H9 (cell line): Measurements from ENCODE around the gene RCHY1. TPM values are rescaled to one million over a fixed set of nuclear protein-coding genes. Genes with fewer than 3 reads are reported as not detected.

Experiments
- DNase-seq: peaks from one replicate; pipeline ENCODE4 v3.0.0-alpha.2; 2017
- H2AFZ ChIP-seq: one replicate; pipeline ENCODE4 v1.6.1; 2013; ENCODE audit warnings: mild to moderate bottlenecking, low read length, control low read depth, moderate library complexity
- H2AK5ac ChIP-seq: 2 replicates; pipeline ENCODE4 v1.6.1; 2013; ENCODE audit warnings: low read length, control low read depth, mixed read lengths; ENCODE audit not compliant: insufficient read length
- H2BK120ac ChIP-seq: one replicate; pipeline ENCODE4 v1.6.1; 2013; ENCODE audit warnings: low read depth, mild to moderate bottlenecking, low read length, control low read depth, inconsistent platforms; ENCODE audit not compliant: poor library complexity, severe bottlenecking
- H2BK12ac ChIP-seq: 2 replicates; pipeline ENCODE4 v1.6.1; 2013; ENCODE audit warnings: low read length, control low read depth, mixed read lengths, low read depth; ENCODE audit not compliant: insufficient read length
- H2BK15ac ChIP-seq: 2 replicates; pipeline ENCODE4 v1.6.1; 2013; ENCODE audit warnings: low read depth, low read length, control low read depth
- H2BK20ac ChIP-seq: one replicate; pipeline ENCODE4 v1.6.1; 2013; ENCODE audit warnings: low read depth, mild to moderate bottlenecking, low read length, control low read depth, inconsistent platforms; ENCODE audit not compliant: poor library complexity, severe bottlenecking
- H2BK5ac ChIP-seq: 2 replicates; pipeline ENCODE4 v1.6.1; 2013; ENCODE audit warnings: low read length, control low read depth, mixed read lengths; ENCODE audit not compliant: insufficient read length
- H3K14ac ChIP-seq: 2 replicates; pipeline ENCODE4 v1.6.1; 2013; ENCODE audit warnings: low read length, control low read depth; ENCODE audit not compliant: insufficient read depth
- H3K18ac ChIP-seq: 2 replicates; pipeline ENCODE4 v1.6.1; 2013; ENCODE audit warnings: low read depth, mild to moderate bottlenecking, mixed read lengths, low read length, control low read depth; ENCODE audit not compliant: insufficient read length
- H3K23ac ChIP-seq: 2 replicates; pipeline ENCODE4 v1.6.1; 2013; ENCODE audit warnings: low read length, control low read depth, mixed read lengths, low read depth; ENCODE audit not compliant: insufficient read length
- H3K23me2 ChIP-seq: 2 replicates; pipeline ENCODE4 v1.6.1; 2013; ENCODE audit warnings: low read depth, mild to moderate bottlenecking, mixed read lengths, low read length, control low read depth; ENCODE audit not compliant: insufficient read length, poor library complexity, severe bottlenecking
- H3K27ac ChIP-seq: 2 replicates; pipeline ENCODE4 v1.5.1; 2013; ENCODE audit warnings: low read length, control low read depth, mixed read lengths, low read depth; ENCODE audit not compliant: insufficient read length
- H3K27me3 ChIP-seq: 2 replicates; pipeline ENCODE4 v1.6.1; 2013; ENCODE audit warnings: low read length, control low read depth, inconsistent platforms; ENCODE audit not compliant: insufficient read depth
- H3K4ac ChIP-seq: 2 replicates; pipeline ENCODE4 v1.6.1; 2013; ENCODE audit warnings: low read depth, mild to moderate bottlenecking, control low read depth, inconsistent platforms, low read length, moderate library complexity
- H3K4me1 ChIP-seq: 2 replicates; pipeline ENCODE4 v1.6.1; 2013; ENCODE audit warnings: low read length, control low read depth, inconsistent platforms; ENCODE audit not compliant: insufficient read depth
- H3K4me2 ChIP-seq: 2 replicates; pipeline ENCODE4 v1.6.1; 2013; ENCODE audit warnings: low read length, control low read depth, mixed read lengths; ENCODE audit not compliant: insufficient read length, insufficient read depth
- H3K56ac ChIP-seq: 2 replicates; pipeline ENCODE4 v1.6.1; 2013; ENCODE audit warnings: low read depth, mild to moderate bottlenecking, mixed read lengths, low read length, control low read depth; ENCODE audit not compliant: insufficient read length
- H3K79me1 ChIP-seq: 2 replicates; pipeline ENCODE4 v1.6.1; 2013; ENCODE audit warnings: low read depth, mild to moderate bottlenecking, moderate library complexity, low read length, control low read depth, inconsistent platforms; ENCODE audit not compliant: insufficient read depth, poor library complexity, severe bottlenecking
- H3K79me2 ChIP-seq: 2 replicates; pipeline ENCODE4 v1.6.1; 2013; ENCODE audit warnings: low read length, control low read depth, inconsistent platforms; ENCODE audit not compliant: insufficient read depth
- H3K9ac ChIP-seq: 2 replicates; pipeline ENCODE4 v1.6.1; 2013; ENCODE audit warnings: low read length, control low read depth, mixed read lengths; ENCODE audit not compliant: insufficient read length; ENCODE audit errors: extremely low read depth
- H3K9me3 ChIP-seq: one replicate; pipeline ENCODE4 v1.6.1; 2013; ENCODE audit warnings: low read depth, low read length, inconsistent platforms; ENCODE audit not compliant: control insufficient read depth
- H3T11ph ChIP-seq: one replicate; pipeline ENCODE4 v1.6.1; 2013; ENCODE audit warnings: mild to moderate bottlenecking, low read length, control low read depth, inconsistent platforms
- H4K20me1 ChIP-seq: one replicate; pipeline ENCODE4 v1.6.1; 2013; ENCODE audit not compliant: control insufficient read depth, insufficient read length, insufficient read depth
- H4K5ac ChIP-seq: 2 replicates; pipeline ENCODE4 v1.6.1; 2013; ENCODE audit warnings: low read depth, mild to moderate bottlenecking, mixed read lengths, low read length, control low read depth; ENCODE audit not compliant: insufficient read length
- H4K8ac ChIP-seq: replicated peaks from 2 replicates; pipeline ENCODE4 v1.6.1; 2013; ENCODE audit warnings: low read length, control low read depth, mixed read lengths, low read depth; ENCODE audit not compliant: insufficient read length
- H4K91ac ChIP-seq: 2 replicates; pipeline ENCODE4 v1.6.1; 2013; ENCODE audit warnings: low read depth, mild to moderate bottlenecking, moderate library complexity, mixed read lengths, low read length, control low read depth; ENCODE audit not compliant: insufficient read length
- H3K27ac Mint-ChIP-seq, 3 experiments: 2 replicates in 2 of 3; 3 replicates in 1 of 3; pipeline ENCODE4 v1.8.0; 2020 to 2021; ENCODE audit warnings: mixed read lengths in 3 of 3, mild to moderate bottlenecking in 1 of 3, moderate library complexity in 1 of 3
- H3K27me3 Mint-ChIP-seq: 2 replicates; pipeline ENCODE4 v1.8.0; 2021; ENCODE audit warnings: low read depth, mild to moderate bottlenecking, moderate library complexity, mixed read lengths
- H3K36me3 Mint-ChIP-seq, 3 experiments: 2 replicates in 2 of 3; 3 replicates in 1 of 3; pipeline ENCODE4 v1.8.0; 2020 to 2021; ENCODE audit warnings: low read depth in 3 of 3, mixed read lengths in 3 of 3; ENCODE audit not compliant: insufficient read depth in 1 of 3
- H3K4me1 Mint-ChIP-seq, 2 experiments: 2 replicates each; pipeline ENCODE4 v1.8.0; 2020; ENCODE audit warnings: mixed read lengths in 2 of 2
- H3K4me3 Mint-ChIP-seq, 2 experiments: 2 replicates in 1 of 2; 3 replicates in 1 of 2; pipeline ENCODE4 v1.8.0; 2020 to 2021; ENCODE audit warnings: mild to moderate bottlenecking in 2 of 2, mixed read lengths in 2 of 2, moderate library complexity in 1 of 2
- H3K9me3 Mint-ChIP-seq, 2 experiments: 2 replicates in 1 of 2; 3 replicates in 1 of 2; pipeline ENCODE4 v1.8.0; 2020; ENCODE audit warnings: mild to moderate bottlenecking in 2 of 2, mixed read lengths in 2 of 2, moderate library complexity in 1 of 2
- CTCF ChIP-seq: fragments of 200-600 bp; sonication (generic); conservative IDR thresholded peaks from 3 replicates; pipeline ENCODE4 v1.8.0; 2021; ENCODE audit warnings: antibody characterized with exemption, mild to moderate bottlenecking
- WGBS: extraction: QIAGEN DNeasy Blood & Tissue Kit; methylation state at CpG from one replicate; pipeline ENCODE4 v1.1.7; 2013; ENCODE audit warnings: missing lambda C conversion rate, low lambda C conversion rate, mixed read lengths; ENCODE audit not compliant: insufficient read length; ENCODE audit errors: extremely low coverage; 5-methylcytosine and 5-hydroxymethylcytosine counted together
- total RNA-seq: library from RNA; stranded (reverse); gene quantifications from 2 replicates; pipeline ENCODE4 v1.2.1, GENCODE V29; 2021

The RCHY1 gene
- total RNA-seq, 1 experiment from 2014 or later, result 47.9 TPM

GRCh38 chr4:75525910-75526309 lies 11.7 kb upstream of the RCHY1 start:
- no peaks in the 10 kb centered on the region for H3K9me3 Mint-ChIP-seq
- Histone ChIP-seq H4K8ac (no peak overlapping the region), H3K56ac (no peak overlapping the region), H3K23ac (no peak overlapping the region), H4K20me1 (no peaks in the 10 kb centered on the region), H2BK120ac (no peak overlapping the region), H3K4ac (no peak overlapping the region), H2BK5ac (no peak overlapping the region), H3K4me2 (no peak overlapping the region), H3K79me2 (no peaks in the 10 kb centered on the region), H3K9ac (no peak overlapping the region), H3K27ac (no peak overlapping the region), H3K4me1 (no peaks in the 10 kb centered on the region), H2AFZ (no peak overlapping the region), H3K27me3 (no peaks in the 10 kb centered on the region), H3T11ph (no peak overlapping the region), H3K14ac (no peak overlapping the region), H2AK5ac (no peak overlapping the region), H3K23me2 (no peaks in the 10 kb centered on the region), H3K9me3 (no peaks in the 10 kb centered on the region), H3K79me1 (peaks cover 3% of the 10 kb centered on the region), H4K91ac (no peak overlapping the region), H4K5ac (no peak overlapping the region), H3K18ac (no peak overlapping the region), H2BK12ac (no peak overlapping the region), H2BK15ac (no peak overlapping the region), H2BK20ac (no peak overlapping the region)
- TF ChIP-seq CTCF, result no peak
- no peak overlapping the region for H3K4me3 Mint-ChIP-seq
- H3K27me3 Mint-ChIP-seq, result no peaks in the 10 kb centered on the region
- no peak for DNase-seq
- H3K27ac Mint-ChIP-seq, result no peak overlapping the region
- WGBS, result no CpG with 5 or more reads among the region's 1 CpG
- H3K36me3 Mint-ChIP-seq, result peaks cover 20 to 67% (median 56%) of the 10 kb centered on the region in 3 experiments
- no peaks in the 10 kb centered on the region for H3K4me1 Mint-ChIP-seq
